Stomach (tissue), 4 donors: Measurements from ENCODE around the gene PSTPIP2.

Experiments used
- EP300 ChIP-seq: sonication (generic); formaldehyde crosslinking; IDR thresholded peaks from one replicate; pipeline ENCODE4 v1.6.1; 2017; ENCODE audit warnings: antibody characterized with exemption
- POLR2A ChIP-seq, 4 donors: fragments of 450-650 bp; IDR thresholded peaks; one replicate each; pipeline ENCODE4 v1.6.1; 2016; ENCODE audit warnings: antibody characterized with exemption in 4 of 4, control low read depth in 2 of 4, mild to moderate bottlenecking in 1 of 4, moderate library complexity in 1 of 4
- TF ChIP-seq, protein P1 (sequence below), 7 experiments: fragments of 450-650 bp in 4 of 7; fragments of 200-600 bp in 3 of 7; sonication (generic) in 3 of 7; IDR thresholded peaks; one replicate each; pipeline ENCODE4 v1.5.1; 2016 to 2019; ENCODE audit warnings: antibody characterized with exemption in 7 of 7, control low read depth in 2 of 7, mild to moderate bottlenecking in 1 of 7

DNA sequence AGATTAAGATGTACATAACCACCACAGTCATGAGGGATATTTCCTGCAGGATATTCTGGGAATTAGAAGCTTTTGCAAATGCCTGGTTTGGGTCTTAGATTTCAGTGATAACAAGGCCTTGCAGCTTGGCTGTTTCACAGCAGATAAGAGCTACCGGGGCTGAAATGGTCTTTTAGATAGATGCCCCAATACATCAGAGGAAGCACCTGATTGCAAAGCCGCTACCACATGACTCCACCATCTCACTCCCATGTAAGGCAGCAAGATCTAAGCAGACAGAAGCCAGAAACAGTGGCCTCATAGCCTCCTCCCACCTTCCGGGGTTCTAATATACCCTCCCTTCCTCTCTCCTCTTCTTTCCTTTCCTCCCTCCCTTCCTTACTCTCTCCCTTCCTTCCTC, 73.8 kb downstream of the PSTPIP2 start:
- TF ChIP-seq, protein P1, sequence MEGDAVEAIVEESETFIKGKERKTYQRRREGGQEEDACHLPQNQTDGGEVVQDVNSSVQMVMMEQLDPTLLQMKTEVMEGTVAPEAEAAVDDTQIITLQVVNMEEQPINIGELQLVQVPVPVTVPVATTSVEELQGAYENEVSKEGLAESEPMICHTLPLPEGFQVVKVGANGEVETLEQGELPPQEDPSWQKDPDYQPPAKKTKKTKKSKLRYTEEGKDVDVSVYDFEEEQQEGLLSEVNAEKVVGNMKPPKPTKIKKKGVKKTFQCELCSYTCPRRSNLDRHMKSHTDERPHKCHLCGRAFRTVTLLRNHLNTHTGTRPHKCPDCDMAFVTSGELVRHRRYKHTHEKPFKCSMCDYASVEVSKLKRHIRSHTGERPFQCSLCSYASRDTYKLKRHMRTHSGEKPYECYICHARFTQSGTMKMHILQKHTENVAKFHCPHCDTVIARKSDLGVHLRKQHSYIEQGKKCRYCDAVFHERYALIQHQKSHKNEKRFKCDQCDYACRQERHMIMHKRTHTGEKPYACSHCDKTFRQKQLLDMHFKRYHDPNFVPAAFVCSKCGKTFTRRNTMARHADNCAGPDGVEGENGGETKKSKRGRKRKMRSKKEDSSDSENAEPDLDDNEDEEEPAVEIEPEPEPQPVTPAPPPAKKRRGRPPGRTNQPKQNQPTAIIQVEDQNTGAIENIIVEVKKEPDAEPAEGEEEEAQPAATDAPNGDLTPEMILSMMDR (IDR thresholded peaks at IDR 0.05) = no peak
- TF ChIP-seq POLR2A (IDR thresholded peaks at IDR 0.05) (no peak), EP300 (no peak)
